ENCODE measurements around the gene RXYLT1. TPM values are rescaled to one million over a fixed set of nuclear protein-coding genes. Genes with fewer than 3 reads are reported as not detected.

The RXYLT1 gene
- total and polyA plus RNA-seq, 2 of the 8 experiments (the other 6 are each of a cell fraction or from before 2014, with no cell fraction given) = 3.8 to 10.9 TPM

DNA sequence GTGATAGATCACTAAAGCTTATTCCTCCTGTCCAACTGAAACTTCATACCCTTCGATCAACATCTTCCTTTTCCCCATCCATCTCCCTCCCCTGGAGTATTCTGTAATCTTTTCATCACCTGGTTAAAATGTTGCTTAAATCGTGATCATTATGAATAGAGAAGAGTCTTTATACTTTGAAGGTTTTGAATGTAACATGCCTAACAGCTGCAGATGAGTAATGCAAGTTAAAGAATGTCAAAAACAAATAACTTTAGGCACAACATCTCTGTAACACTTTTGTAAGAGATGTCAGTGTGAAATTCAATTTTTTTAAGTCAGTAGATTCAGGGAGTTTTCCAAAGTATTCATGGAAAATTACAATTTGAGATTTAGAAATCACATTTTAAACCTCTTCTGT lies 25.0 kb downstream of the RXYLT1 start:
- no peak for FAIRE-seq
- Histone ChIP-seq H3K79me1 (ENCODE audit: low read depth, low read length) (no peaks in the 10 kb centered on the region), H3K27ac (ENCODE audit: low read depth, low read length) (no peak overlapping the region)

More for the DNA sequence above, 25.0 kb downstream of the RXYLT1 start:
- H2BK5ac ChIP-seq (ENCODE audit: low read depth, low read length) = no peak overlapping the region
- no peaks in the 10 kb centered on the region for H3K79me2 ChIP-seq (ENCODE audit: control insufficient read depth in 1 of 2, insufficient read depth in 2 of 2, low read length in 2 of 2)
- H4K20me1 ChIP-seq (replicated peaks in 1 of 2; ENCODE audit: control insufficient read depth in 1 of 2, insufficient read depth in 2 of 2, low read length in 2 of 2) = no peaks in the 10 kb centered on the region
- no peak overlapping the region for H3K4me3 ChIP-seq (ENCODE audit: extremely low read depth in 1 of 4, insufficient read depth in 2 of 4, low read depth in 3 of 4, low read length in 4 of 4)
- H2BK20ac ChIP-seq (ENCODE audit: low read length) = no peak overlapping the region
- H3K27me3 ChIP-seq (replicated peaks in 1 of 4; ENCODE audit: control insufficient read depth in 3 of 4, extremely low read depth in 1 of 4, insufficient read depth in 3 of 4, low read length in 3 of 4) = no peaks in the 10 kb centered on the region
- no peak overlapping the region for H3K18ac ChIP-seq (ENCODE audit: extremely low read depth, low read length)
- H3K4ac ChIP-seq (replicated peaks; ENCODE audit: insufficient read length, low read depth, low read length) = no peak overlapping the region
- H2BK15ac ChIP-seq (ENCODE audit: low read length) = no peak overlapping the region
- ChIA-PET CTCF (ENCODE audit: partially characterized antibody) (no interaction called here), POLR2A (ENCODE audit: partially characterized antibody) (no interaction called here)
- no peak overlapping the region for H3K14ac ChIP-seq (ENCODE audit: insufficient read length)
- no peak overlapping the region for H3K56ac ChIP-seq (replicated peaks; ENCODE audit: insufficient read length, low read depth, low read length)
- H3K23me2 ChIP-seq (ENCODE audit: low read depth, low read length) = no peaks in the 10 kb centered on the region
- H4K8ac ChIP-seq (ENCODE audit: extremely low read depth, insufficient read depth, low read length) = no peak overlapping the region
- H4K91ac ChIP-seq (replicated peaks; ENCODE audit: insufficient read length, low read length) = no peak overlapping the region
- H2AK5ac ChIP-seq (ENCODE audit: low read depth, low read length) = no peak overlapping the region
- TF ChIP-seq POLR2A (IDR thresholded peaks at IDR 0.05; ENCODE audit: control extremely low read depth in 1 of 2, low read depth in 2 of 2, low read length in 2 of 2) (no peak), SP4 (IDR thresholded peaks at IDR 0.05; ENCODE audit: low read length) (no peak), BRCA1 (IDR thresholded peaks at IDR 0.05; ENCODE audit: low read depth, low read length) (no peak), MAFK (IDR thresholded peaks at IDR 0.05; ENCODE audit: low read depth, low read length) (no peak), SAP30 (IDR thresholded peaks at IDR 0.05; ENCODE audit: insufficient read depth, insufficient replicate concordance, low read length) (no peak), CREB1 (IDR thresholded peaks at IDR 0.05) (no peak), TEAD4 (IDR thresholded peaks at IDR 0.05; ENCODE audit: low read depth, low read length) (no peak), HDAC6 (IDR thresholded peaks at IDR 0.05; ENCODE audit: low read depth, low read length) (no peak), SUZ12 (IDR thresholded peaks at IDR 0.05; ENCODE audit: low read length) (no peak), RNF2 (IDR thresholded peaks at IDR 0.05; ENCODE audit: borderline replicate concordance, low read depth, low read length, missing control alignments, poor library complexity, severe bottlenecking) (no peak)
- TF ChIP-seq, protein P1, sequence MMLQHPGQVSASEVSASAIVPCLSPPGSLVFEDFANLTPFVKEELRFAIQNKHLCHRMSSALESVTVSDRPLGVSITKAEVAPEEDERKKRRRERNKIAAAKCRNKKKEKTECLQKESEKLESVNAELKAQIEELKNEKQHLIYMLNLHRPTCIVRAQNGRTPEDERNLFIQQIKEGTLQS (IDR thresholded peaks at IDR 0.05; ENCODE audit: insufficient read depth, low read depth, low read length) = no peak
- H2BK12ac ChIP-seq (ENCODE audit: low read depth, low read length) = no peak overlapping the region
- H3K23ac ChIP-seq (ENCODE audit: insufficient read length) = no peak overlapping the region
- no peak overlapping the region for H2BK120ac ChIP-seq (replicated peaks; ENCODE audit: low read depth, low read length)
- H3K4me2 ChIP-seq (ENCODE audit: insufficient read depth in 1 of 2, low read depth in 2 of 2, low read length in 2 of 2) = no peak overlapping the region
- no peak for DNase-seq (ENCODE audit: low read depth in 1 of 2, low spot score in 2 of 2)
- no peaks in the 10 kb centered on the region for H3K9me3 ChIP-seq (ENCODE audit: insufficient read depth in 2 of 2, low read depth in 1 of 2, low read length in 1 of 2)
- no peak overlapping the region for H4K5ac ChIP-seq (ENCODE audit: insufficient read length, low read depth, low read length)
- H3K4me1 ChIP-seq (replicated peaks in 1 of 4; ENCODE audit: control insufficient read depth in 3 of 4, insufficient read depth in 4 of 4, low read length in 3 of 4) = no peaks in the 10 kb centered on the region
- H2AFZ ChIP-seq (ENCODE audit: low read length) = no peak overlapping the region
- WGBS, 2 experiments (ENCODE audit: extremely low coverage in 1 of 2, insufficient coverage in 1 of 2, insufficient read length in 1 of 2, insufficient replicate concordance in 2 of 2, low coverage in 1 of 2, low lambda C conversion rate in 2 of 2, missing lambda C conversion rate in 1 of 2) = 96% methylated on average over 2 of the region's 2 CpGs; no CpG with 5 or more reads in 1 of the 2 experiments
- H3K9ac ChIP-seq (replicated peaks in 1 of 4; ENCODE audit: extremely low read depth in 1 of 4, low read depth in 3 of 4, low read length in 3 of 4) = no peak overlapping the region
- H3K36me3 ChIP-seq (ENCODE audit: control insufficient read depth in 2 of 4, insufficient read depth in 4 of 4, low read length in 3 of 4) = peaks cover 0 to 2% (median 0%) of the 10 kb centered on the region in 4 experiments; a peak in 1 of 8 replicates
